Astrocyte (in vitro differentiated cells and primary cell): ENCODE results near the gene FAR1. TPM values are rescaled to one million over a fixed set of nuclear protein-coding genes. Genes with fewer than 3 reads are reported as not detected.

Source experiments
- DNase-seq: peaks from one replicate; pipeline ENCODE4 v3.0.0-alpha.2; 2010; ENCODE audit warnings: low read depth
- FAIRE-seq: peaks from 2 replicates; lab custom pipeline; 2011; peaks lifted over from hg19 to GRCh38; lab: Jason Lieb, UNC
- H2AFZ ChIP-seq: 2 replicates; pipeline ENCODE4 v1.6.0; 2012; ENCODE audit warnings: low read depth, low read length, inconsistent platforms
- H3K27ac ChIP-seq: 2 replicates; pipeline ENCODE4 v1.5.1; 2011; ENCODE audit warnings: low read depth, low read length, inconsistent platforms
- H3K27me3 ChIP-seq: 2 replicates; pipeline ENCODE4 v1.6.0; 2011; ENCODE audit warnings: low read length, inconsistent platforms; ENCODE audit not compliant: insufficient read depth
- H3K36me3 ChIP-seq: 2 replicates; pipeline ENCODE4 v1.5.1; 2011; ENCODE audit warnings: low read length, inconsistent platforms; ENCODE audit not compliant: insufficient read depth
- H3K4me1 ChIP-seq: 2 replicates; pipeline ENCODE4 v1.5.1; 2011; ENCODE audit warnings: low read length, inconsistent platforms; ENCODE audit not compliant: insufficient read depth
- H3K4me2 ChIP-seq: 2 replicates; pipeline ENCODE4 v1.6.0; 2012; ENCODE audit warnings: low read length, inconsistent platforms
- H3K4me3 ChIP-seq: 2 replicates; pipeline ENCODE4 v1.5.1; 2011; ENCODE audit warnings: low read depth, mild to moderate bottlenecking, low read length, inconsistent platforms; ENCODE audit not compliant: insufficient read depth
- H3K79me2 ChIP-seq: 2 replicates; pipeline ENCODE4 v1.6.0; 2012; ENCODE audit warnings: mild to moderate bottlenecking, low read length, inconsistent platforms; ENCODE audit not compliant: insufficient read depth
- H3K9ac ChIP-seq: 2 replicates; pipeline ENCODE4 v1.6.0; 2012; ENCODE audit warnings: mild to moderate bottlenecking, low read length, inconsistent platforms
- H3K9me3 ChIP-seq: 2 replicates; pipeline ENCODE4 v1.5.1; 2012; ENCODE audit warnings: low read depth, mild to moderate bottlenecking, low read length, inconsistent platforms; ENCODE audit not compliant: insufficient read depth
- H4K20me1 ChIP-seq: 2 replicates; pipeline ENCODE4 v1.6.0; 2012; ENCODE audit warnings: low read length, inconsistent platforms; ENCODE audit not compliant: insufficient read depth
- H3K27ac Mint-ChIP-seq: one replicate; pipeline ENCODE4 v1.8.0; 2021; ENCODE audit warnings: mild to moderate bottlenecking, mixed read lengths; ENCODE audit not compliant: unreplicated experiment
- H3K27me3 Mint-ChIP-seq: one replicate; pipeline ENCODE4 v1.8.0; 2021; ENCODE audit warnings: low read depth, mixed read lengths; ENCODE audit not compliant: unreplicated experiment
- H3K36me3 Mint-ChIP-seq: one replicate; pipeline ENCODE4 v1.8.0; 2021; ENCODE audit warnings: low read depth, mixed read lengths; ENCODE audit not compliant: unreplicated experiment
- H3K4me1 Mint-ChIP-seq: one replicate; pipeline ENCODE4 v1.8.0; 2021; ENCODE audit warnings: low read depth, mixed read lengths; ENCODE audit not compliant: unreplicated experiment
- H3K4me3 Mint-ChIP-seq: one replicate; pipeline ENCODE4 v1.8.0; 2021; ENCODE audit warnings: mild to moderate bottlenecking, moderate library complexity, mixed read lengths; ENCODE audit not compliant: unreplicated experiment
- H3K9me3 Mint-ChIP-seq: one replicate; pipeline ENCODE4 v1.8.0; 2021; ENCODE audit warnings: mild to moderate bottlenecking, mixed read lengths; ENCODE audit not compliant: unreplicated experiment
- CTCF ChIP-seq: IDR thresholded peaks from 2 replicates; pipeline ENCODE4 v1.5.1; 2011; ENCODE audit warnings: low read depth, mild to moderate bottlenecking, inconsistent platforms, low read length, moderate library complexity; ENCODE audit not compliant: insufficient read depth
- EZH2 ChIP-seq: IDR thresholded peaks from 2 replicates; pipeline ENCODE4 v1.6.1; 2012; ENCODE audit warnings: mild to moderate bottlenecking, low read length, inconsistent platforms; ENCODE audit not compliant: insufficient read depth
- total RNA-seq: library from RNA; stranded (reverse); gene quantifications from 2 replicates; pipeline ENCODE4 v1.2.1, GENCODE V29; 2021

FAR1 gene
- total RNA-seq, 1 donor from 2014 or later, result 100 TPM

- H3K9ac ChIP-seq, result no peak overlapping the region
- no peak for DNase-seq
- no peaks in the 10 kb centered on the region for H3K27me3 ChIP-seq
- Mint-ChIP-seq H3K4me1 (no peaks in the 10 kb centered on the region), H3K27me3 (no peaks in the 10 kb centered on the region), H3K4me3 (no peak overlapping the region), H3K9me3 (peaks cover 15% of the 10 kb centered on the region), H3K36me3 (peaks cover 2% of the 10 kb centered on the region), H3K27ac (no peak overlapping the region)
- TF ChIP-seq EZH2, result no peak
- TF ChIP-seq CTCF, result no peak
- H3K4me3 ChIP-seq, result no peak overlapping the region
- no peaks in the 10 kb centered on the region for H3K79me2 ChIP-seq
- H2AFZ ChIP-seq, result no peak overlapping the region
- H3K36me3 ChIP-seq, result no peaks in the 10 kb centered on the region
- H3K9me3 ChIP-seq, result no peaks in the 10 kb centered on the region
- no peak for FAIRE-seq
- no peak overlapping the region for H3K4me2 ChIP-seq
- H4K20me1 ChIP-seq, result no peaks in the 10 kb centered on the region
- no peak overlapping the region for H3K27ac ChIP-seq
- no peaks in the 10 kb centered on the region for H3K4me1 ChIP-seq
Measured at GRCh38 chr11:13661074-13661623, 7.3 kb upstream of the FAR1 start.

- peaks cover 8% of the 10 kb centered on the region for H3K4me1 ChIP-seq
- H3K9me3 ChIP-seq, result no peaks in the 10 kb centered on the region
- TF ChIP-seq CTCF, result no peak
- no peak for TF ChIP-seq EZH2
- no peak overlapping the region for H2AFZ ChIP-seq
- H3K4me3 ChIP-seq, result no peak overlapping the region
- H3K4me3 Mint-ChIP-seq, result no peak overlapping the region
- H3K4me2 ChIP-seq, result no peak overlapping the region
- no peak for FAIRE-seq
- no peaks in the 10 kb centered on the region for H3K27me3 Mint-ChIP-seq
- no peak overlapping the region for H3K27ac Mint-ChIP-seq
- H3K9ac ChIP-seq, result no peak overlapping the region
- H3K9me3 Mint-ChIP-seq, result peaks cover 5% of the 10 kb centered on the region
- H4K20me1 ChIP-seq, result no peaks in the 10 kb centered on the region
- no peaks in the 10 kb centered on the region for H3K36me3 ChIP-seq
- no peak overlapping the region for H3K27ac ChIP-seq
- peaks cover 2% of the 10 kb centered on the region for H3K79me2 ChIP-seq
- peak; percentile 36 for DNase-seq
- no peaks in the 10 kb centered on the region for H3K27me3 ChIP-seq
- H3K36me3 Mint-ChIP-seq, result peaks cover 2% of the 10 kb centered on the region
- peaks cover 4% of the 10 kb centered on the region for H3K4me1 Mint-ChIP-seq
Measured at GRCh38 chr11:13663631-13664071, 4.8 kb upstream of the FAR1 start.

GRCh38 chr11:13664351-13664750 lies 4.1 kb upstream of the FAR1 start:
- H3K27me3 Mint-ChIP-seq, result no peaks in the 10 kb centered on the region
- TF ChIP-seq EZH2 (no peak), CTCF (no peak)

More at GRCh38 chr11:13664351-13664750, 4.1 kb upstream of the FAR1 start:
- DNase-seq (no peak), FAIRE-seq (no peak)
- no peaks in the 10 kb centered on the region for H3K9me3 ChIP-seq
- peaks cover 4% of the 10 kb centered on the region for H3K4me1 Mint-ChIP-seq
- no peak overlapping the region for H3K4me3 ChIP-seq
- no peak overlapping the region for H2AFZ ChIP-seq
- peaks cover 9% of the 10 kb centered on the region for H3K79me2 ChIP-seq
- peaks cover 4% of the 10 kb centered on the region for H4K20me1 ChIP-seq
- H3K27me3 ChIP-seq, result no peaks in the 10 kb centered on the region
- H3K36me3 Mint-ChIP-seq, result no peaks in the 10 kb centered on the region
- H3K9me3 Mint-ChIP-seq, result no peaks in the 10 kb centered on the region
- no peak overlapping the region for H3K27ac ChIP-seq
- H3K4me1 ChIP-seq, result peaks cover 8% of the 10 kb centered on the region
- no peak overlapping the region for H3K9ac ChIP-seq
- no peak overlapping the region for H3K4me2 ChIP-seq
- no peak overlapping the region for H3K27ac Mint-ChIP-seq
- no peak overlapping the region for H3K4me3 Mint-ChIP-seq
- no peaks in the 10 kb centered on the region for H3K36me3 ChIP-seq
